Measurements from ENCODE around the gene SBF2.
"Not testable (repeated sequence)": the region's sequence is repeated elsewhere in the genome, so short reads cannot be mapped to it uniquely, and the experiment has no call there.

The SBF2 gene

GRCh38 chr11:10064828-10065227 is 229.2 kb downstream of the SBF2 start:
- DNase-seq (ENCODE audit: low read depth): no peak

GRCh38 chr11:10058356-10058755 is 235.7 kb downstream of the SBF2 start:
- DNase-seq (ENCODE audit: low read depth): no peak

GRCh38 chr11:10051868-10052586 is 242.0 kb downstream of the SBF2 start:
- no peak for DNase-seq (ENCODE audit: low read depth)

DNA sequence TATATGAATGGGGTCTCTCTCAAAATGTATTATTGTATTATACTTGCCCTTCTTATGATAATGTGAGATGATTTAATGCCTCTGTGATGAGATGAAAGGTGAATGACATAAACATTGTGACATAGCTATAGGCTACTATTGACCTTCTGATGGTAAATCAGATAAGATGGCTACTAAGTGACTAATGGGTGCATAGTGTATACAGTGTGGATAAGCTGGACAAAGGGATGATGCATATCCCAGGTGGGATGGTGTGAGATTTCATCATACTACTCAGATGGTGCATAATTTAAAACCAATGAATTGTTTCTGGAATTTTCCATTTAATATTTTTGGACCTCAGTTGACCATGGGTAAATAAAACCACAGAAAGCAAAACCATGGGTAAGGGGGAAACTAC is 243.5 kb downstream of the SBF2 start:
- no peak for DNase-seq (ENCODE audit: low read depth)

- DNase-seq (ENCODE audit: low read depth): no peak
These were observed 244.3 kb downstream of the SBF2 start for GRCh38 chr11:10049756-10050155.

- no peak for DNase-seq (ENCODE audit: low read depth)
These were observed 245.7 kb downstream of the SBF2 start for GRCh38 chr11:10048350-10048749.

- no peak for DNase-seq (ENCODE audit: low read depth)
These were observed 249.4 kb downstream of the SBF2 start for GRCh38 chr11:10044618-10045017.

- no peak for DNase-seq (ENCODE audit: low read depth)
These were observed 251.3 kb downstream of the SBF2 start for GRCh38 chr11:10042699-10043098.

DNA sequence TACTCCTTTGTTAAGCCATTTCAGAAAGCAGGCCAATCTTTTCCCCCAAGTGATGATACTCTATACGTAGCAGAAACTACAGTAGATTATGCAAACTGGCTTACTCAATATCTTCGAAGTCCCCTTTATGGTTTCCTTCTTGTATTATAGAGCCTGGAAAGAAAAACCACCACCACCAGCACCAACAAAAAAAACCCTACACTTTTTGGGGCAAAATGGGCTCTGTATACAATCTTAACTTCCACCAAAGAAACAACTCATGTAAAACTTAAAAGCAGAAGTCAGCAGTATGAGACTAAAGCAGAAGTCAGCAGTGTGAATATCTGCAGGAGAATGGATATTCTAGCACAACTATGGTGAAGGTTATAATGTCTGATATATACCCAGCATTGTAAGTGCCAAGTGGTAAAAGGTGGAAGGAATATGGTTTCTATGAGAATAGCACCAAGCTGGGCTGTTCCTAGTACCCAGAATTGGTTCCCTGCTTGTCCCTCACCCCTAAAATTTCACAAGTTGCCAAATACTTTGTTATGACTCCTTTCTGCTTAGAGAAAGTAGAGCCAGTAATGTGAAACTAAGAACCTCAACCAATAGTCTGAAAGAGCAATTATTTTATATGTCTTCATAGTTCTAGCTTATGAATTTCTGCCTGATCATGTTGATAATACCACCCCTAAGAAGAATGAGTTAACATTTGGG is 252.1 kb downstream of the SBF2 start:
- no peak for DNase-seq (ENCODE audit: low read depth)

- no peak for DNase-seq (ENCODE audit: low read depth)
These were observed 252.7 kb downstream of the SBF2 start for GRCh38 chr11:10041332-10041731.

DNA sequence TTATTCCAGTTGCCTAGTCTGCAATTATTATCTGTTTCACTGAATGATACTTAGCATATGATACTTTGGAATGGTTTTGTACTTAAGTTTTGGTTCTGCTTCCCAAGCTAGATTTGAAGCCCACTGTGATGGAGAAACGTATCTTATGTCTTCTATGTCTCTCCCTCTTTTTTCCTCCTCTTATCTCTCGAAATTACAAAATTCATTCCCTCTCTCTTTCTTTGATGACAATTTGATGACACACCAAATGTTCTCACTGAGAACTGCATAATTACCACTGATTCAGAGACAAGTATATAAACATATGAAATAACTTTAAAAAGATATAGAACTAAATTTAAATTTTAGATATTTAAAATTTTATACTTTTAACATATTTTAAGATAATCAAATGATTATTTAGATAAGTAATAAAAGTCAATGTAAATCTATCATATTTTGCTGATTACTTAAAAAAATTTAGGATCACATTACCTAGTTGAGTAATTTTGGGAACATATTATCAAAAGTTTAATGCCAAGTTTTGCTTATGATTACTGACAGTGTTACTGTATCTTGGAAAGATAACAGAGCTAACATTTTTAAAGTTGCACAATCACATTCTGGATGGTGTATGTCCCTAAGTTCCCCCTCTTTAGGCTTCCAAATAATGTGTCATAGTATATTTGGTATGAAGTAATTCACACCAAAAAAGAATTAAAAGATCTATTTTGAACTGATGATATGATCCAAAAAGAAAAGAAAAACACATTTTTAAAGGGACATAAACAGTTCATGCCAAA is 255.3 kb downstream of the SBF2 start:
- no peak for DNase-seq (ENCODE audit: low read depth)

DNA sequence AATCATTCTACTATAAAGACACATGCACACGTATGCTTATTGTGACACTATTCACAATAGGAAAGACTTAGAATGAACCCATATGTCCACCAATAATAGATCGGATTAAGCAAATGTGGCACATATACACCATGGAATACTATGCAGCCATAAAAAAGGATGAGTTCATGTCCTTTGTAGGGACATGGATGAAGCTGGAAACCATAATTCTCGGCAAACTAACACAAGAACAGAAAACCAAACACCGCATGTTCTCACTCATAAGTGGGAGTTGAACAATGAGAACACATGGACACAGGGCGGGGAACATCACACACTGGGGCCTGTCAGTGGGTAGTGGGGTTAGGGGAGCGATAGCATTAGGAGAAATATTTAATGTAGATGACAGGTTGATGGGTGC is 258.1 kb downstream of the SBF2 start:
- not testable (repeated sequence) for DNase-seq (ENCODE audit: low read depth)

DNA sequence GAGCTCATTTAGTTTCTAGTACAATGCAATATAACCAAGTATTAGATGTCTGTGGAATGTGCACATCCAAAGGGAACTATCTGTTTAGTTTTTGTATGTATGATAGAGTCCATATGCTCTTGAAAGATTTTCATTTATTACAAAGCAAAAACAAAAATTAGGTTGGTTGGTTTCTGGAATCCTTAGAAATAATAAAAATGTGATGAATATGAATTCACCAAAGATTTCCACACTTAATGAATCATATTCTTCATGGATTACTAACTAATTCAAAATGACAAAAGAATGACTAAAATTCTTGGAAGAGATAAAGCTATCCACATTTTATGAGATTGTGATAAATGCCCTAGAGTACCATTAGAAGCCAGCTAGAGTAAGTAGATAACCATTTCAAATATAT is 261.1 kb downstream of the SBF2 start:
- DNase-seq (ENCODE audit: low read depth): peak; percentile 9

DNA sequence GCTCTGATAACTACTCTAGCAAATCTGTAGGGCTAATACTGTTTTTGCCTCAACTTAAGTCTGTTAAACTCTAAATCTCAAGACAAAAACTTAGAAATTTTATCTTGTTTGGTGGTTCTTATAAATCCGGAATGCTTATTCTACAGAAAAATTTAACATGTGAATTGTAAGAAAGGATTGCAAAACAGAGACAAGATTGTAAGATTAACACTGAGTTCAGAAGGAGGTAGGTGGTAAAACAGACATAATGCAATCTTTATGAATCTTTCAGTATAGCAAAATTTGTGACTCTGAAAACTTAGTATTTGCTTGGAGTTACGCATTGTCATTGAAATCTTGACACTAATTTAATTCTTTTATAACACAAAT is 263.9 kb downstream of the SBF2 start:
- DNase-seq (ENCODE audit: low read depth): no peak

DNA sequence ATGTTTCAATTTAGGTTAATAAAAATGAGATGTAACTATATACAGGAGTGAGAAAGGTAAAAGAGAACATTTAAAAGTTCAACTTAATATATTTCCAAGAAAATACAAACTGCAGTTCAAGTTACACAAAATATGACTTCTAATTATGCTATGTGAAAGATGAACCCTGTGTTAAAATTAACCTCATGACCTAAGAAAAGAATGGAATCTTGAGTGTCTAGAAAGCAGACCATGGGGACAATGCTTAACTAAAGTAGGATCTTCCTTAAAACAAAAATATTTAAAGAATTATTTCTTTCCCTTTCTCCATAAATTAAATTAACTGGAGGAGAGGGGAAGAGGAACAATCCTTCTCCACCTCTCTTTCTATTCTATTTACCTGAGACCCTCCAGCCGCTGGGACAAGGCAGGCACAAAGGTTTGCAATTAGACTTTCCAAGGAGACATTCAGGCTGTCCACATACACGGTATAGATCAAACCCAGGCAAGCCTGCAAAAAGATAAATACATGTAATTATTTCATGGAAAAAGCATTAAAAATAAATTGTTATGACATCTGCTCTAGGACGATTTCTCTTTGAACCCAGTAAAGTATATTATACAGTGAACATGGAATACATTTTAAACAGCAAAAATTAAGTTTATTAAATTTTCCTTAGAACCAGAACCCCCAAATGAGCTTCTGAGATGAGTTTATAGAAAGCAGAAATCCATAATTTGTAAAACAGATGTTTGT is 264.5 kb downstream of the SBF2 start:
- no peak for DNase-seq (ENCODE audit: low read depth)

- peak; percentile 57 for DNase-seq (ENCODE audit: low read depth)
These were observed 267.5 kb downstream of the SBF2 start for GRCh38 chr11:10026514-10026913.

DNA sequence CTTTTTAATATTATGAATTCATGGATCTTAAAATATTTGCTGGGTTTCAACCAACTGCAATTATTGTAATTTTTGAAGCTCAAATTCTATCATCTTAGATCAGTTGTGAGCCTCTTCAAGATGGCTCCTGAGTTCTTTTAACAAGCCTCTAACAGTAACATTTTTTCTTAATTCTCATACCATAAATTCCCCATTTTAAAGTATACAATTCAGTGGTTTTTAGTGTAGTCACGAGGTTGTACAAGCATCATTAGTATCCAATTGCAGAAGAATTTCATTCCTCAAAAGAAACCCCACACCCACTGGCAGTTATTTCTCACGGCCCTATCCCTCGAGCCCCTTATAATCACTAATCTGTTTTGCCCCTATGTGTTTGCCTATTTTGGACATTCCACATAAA is 270.8 kb downstream of the SBF2 start:
- no peak for DNase-seq (ENCODE audit: low read depth)

DNA sequence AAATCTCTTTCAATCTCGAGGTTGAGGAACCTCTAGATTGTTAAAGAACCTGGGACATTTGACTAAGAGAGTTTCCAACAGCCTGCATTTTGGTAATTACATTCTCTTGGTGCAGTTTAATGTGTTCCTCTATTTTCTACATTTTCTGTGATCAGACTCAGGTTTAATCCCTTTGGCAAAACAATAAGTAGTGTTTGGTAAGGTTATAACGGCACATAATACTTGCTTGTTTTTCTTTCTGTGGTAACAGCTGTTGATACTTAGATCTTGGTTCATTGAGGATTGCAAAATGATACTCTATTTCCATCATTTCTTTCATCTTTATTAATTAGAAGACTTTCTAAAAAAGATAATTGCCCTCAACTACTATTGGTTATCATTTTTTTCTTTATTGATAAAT is 271.3 kb downstream of the SBF2 start:
- no peak for DNase-seq (ENCODE audit: low read depth)

DNA sequence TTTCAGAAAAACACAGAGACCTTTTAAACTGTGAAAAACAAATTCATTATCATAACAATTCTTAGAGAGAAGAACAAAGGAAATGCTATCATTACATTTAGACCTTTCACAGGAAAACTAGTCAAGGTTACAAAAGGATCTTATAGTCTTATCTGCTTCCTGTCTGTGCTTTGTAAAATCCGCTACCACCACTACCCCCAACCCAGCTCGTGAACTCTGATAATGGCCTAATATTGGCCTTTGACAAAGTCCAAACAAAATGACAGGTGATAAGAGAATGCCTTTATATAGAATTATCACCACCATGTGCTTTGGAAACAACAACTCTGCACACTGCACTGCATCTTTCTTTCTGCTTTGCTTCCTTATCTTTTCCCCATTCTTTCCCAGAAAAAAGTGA is 272.5 kb downstream of the SBF2 start:
- no peak for DNase-seq (ENCODE audit: low read depth)

DNA sequence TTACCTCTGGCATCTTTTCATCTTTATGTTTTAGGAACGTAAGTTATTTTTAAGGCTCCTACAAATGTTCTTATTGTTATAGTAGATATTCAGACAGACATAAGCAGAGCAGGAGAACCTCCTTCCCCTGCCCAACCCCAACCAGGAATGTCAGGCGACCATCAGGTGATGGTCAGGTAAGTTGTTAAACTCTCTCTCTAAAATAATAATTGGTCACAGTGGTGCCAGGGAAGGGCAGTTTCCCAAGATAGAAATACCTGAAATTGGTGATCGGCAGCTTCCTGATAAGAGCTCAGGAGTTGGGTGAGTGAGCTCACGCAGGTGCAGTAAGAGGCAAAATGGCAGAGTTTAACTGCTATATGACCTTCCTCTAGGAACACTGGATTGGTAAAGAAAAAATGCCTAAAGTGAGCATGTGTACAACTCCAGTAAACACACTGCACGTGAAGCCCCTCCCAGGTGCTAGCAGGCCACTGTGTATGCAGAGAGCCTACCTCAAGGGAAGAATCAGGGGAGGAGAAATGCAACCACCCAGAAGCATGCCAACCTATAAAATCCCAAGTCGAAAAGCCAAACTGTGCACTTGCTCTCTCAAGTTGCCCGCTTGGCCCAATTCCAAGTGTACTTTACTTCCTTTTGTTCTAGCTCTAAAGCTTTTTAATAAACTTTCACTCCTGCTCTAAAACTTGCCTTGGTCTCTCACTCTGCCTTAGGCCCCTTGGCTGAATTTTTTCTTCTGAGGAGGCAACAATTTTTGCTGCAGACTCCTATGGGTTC is 273.9 kb downstream of the SBF2 start:
- DNase-seq (ENCODE audit: low read depth): no peak

DNA sequence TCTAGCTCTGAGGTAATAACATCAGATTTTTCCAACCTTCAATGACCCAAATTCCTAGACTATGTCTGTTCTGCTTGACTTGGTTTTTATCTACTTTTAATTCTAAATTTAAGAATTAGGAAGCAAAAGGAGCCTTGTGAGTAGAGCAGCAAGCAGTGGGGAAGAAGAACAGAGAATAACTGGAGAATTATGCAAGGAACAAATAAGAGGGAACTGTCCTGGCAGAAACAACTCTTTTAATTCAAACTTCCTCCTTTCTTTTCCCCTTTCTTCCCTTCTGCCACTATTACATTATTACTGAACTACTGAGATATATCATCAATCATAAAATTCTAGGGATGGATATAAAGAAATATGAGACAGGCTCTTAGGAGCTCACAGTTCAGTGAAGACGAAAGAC is 276.1 kb downstream of the SBF2 start:
- no peak for DNase-seq (ENCODE audit: low read depth)

DNA sequence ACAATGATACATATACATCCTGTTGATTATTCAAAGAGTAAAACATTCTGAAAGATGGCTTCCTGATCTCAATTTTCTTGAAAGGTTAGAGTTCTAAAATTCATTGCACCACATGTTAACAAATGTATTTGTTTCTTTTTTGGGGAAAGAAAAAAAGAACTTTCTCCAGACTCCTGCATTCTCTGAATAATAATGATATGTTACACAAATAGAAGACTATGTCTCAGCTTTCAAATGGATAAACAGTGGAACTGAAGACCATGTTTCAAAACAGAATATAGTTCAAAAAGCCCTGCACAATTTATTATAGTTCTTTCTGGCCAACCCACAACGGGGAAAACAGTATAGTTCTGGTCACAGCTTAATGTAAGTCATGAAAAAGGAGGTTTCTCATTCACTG is 277.0 kb downstream of the SBF2 start:
- DNase-seq (ENCODE audit: low read depth): no peak
